Common myeloid progenitor, CD34-positive (primary cell): ENCODE results near the gene NELL2.

Experiments used
- CTCF ChIA-PET: fragments of 350-600 bp; sonication (Branson Sonifier 250); formaldehyde crosslinking; loops from one replicate; lab custom pipeline; 2021; ENCODE audit warnings: antibody characterized with exemption; lab: Charles Lee
- POLR2A ChIA-PET: fragments of 350-600 bp; sonication (Branson Sonifier 250); formaldehyde crosslinking; loops from one replicate; lab custom pipeline; 2021; ENCODE audit warnings: antibody characterized with exemption; lab: Charles Lee
- DNase-seq, 3 donors: peaks; one replicate each; pipeline versions ENCODE4 v3.0.0 to v3.0.0-alpha.2; 2013
- H3K27ac ChIP-seq, 2 experiments: 1 replicate in 1 of 2; 2 replicates in 1 of 2; pipeline ENCODE4 v1.7.0; 2013; ENCODE audit warnings: inconsistent platforms in 2 of 2, low read length in 2 of 2, mild to moderate bottlenecking in 2 of 2, low read depth in 1 of 2, moderate library complexity in 1 of 2; ENCODE audit not compliant: severe bottlenecking in 2 of 2, insufficient read depth in 1 of 2, poor library complexity in 1 of 2
- H3K27me3 ChIP-seq, 5 experiments: replicated peaks in 2 of 5; 1 replicate in 3 of 5; 2 replicates in 2 of 5; pipeline versions ENCODE4 v1.6.1 to v1.7.0; 2013; ENCODE audit warnings: low read length in 4 of 5, mild to moderate bottlenecking in 2 of 5, moderate library complexity in 2 of 5, inconsistent platforms in 1 of 5; ENCODE audit not compliant: insufficient read depth in 5 of 5, control insufficient read depth in 4 of 5
- H3K36me3 ChIP-seq, 4 experiments: 1 replicate in 2 of 4; 2 replicates in 2 of 4; pipeline versions ENCODE4 v1.6.1 to v1.7.0; 2013; ENCODE audit warnings: low read length in 3 of 4, control low read depth in 1 of 4, mild to moderate bottlenecking in 1 of 4; ENCODE audit not compliant: control insufficient read depth in 4 of 4, insufficient read depth in 4 of 4
- H3K4me1 ChIP-seq, 4 experiments: 1 replicate in 3 of 4; 2 replicates in 1 of 4; pipeline versions ENCODE4 v1.6.1 to v1.7.1; 2013; ENCODE audit warnings: low read length in 3 of 4, mild to moderate bottlenecking in 3 of 4, control low read depth in 1 of 4, inconsistent platforms in 1 of 4, moderate library complexity in 1 of 4; ENCODE audit not compliant: control insufficient read depth in 4 of 4, insufficient read depth in 4 of 4; ENCODE audit errors: control extremely low read depth in 1 of 4
- H3K4me3 ChIP-seq, 7 experiments: 1 replicate in 4 of 7; 2 replicates in 3 of 7; pipeline versions ENCODE4 v1.5.1 to v1.7.0; 2013; ENCODE audit warnings: mild to moderate bottlenecking in 7 of 7, low read length in 6 of 7, moderate library complexity in 6 of 7, inconsistent platforms in 2 of 7, low read depth in 2 of 7, control low read depth in 1 of 7; ENCODE audit not compliant: insufficient read depth in 4 of 7, control insufficient read depth in 1 of 7; ENCODE audit errors: extremely low read depth in 1 of 7
- H3K9me3 ChIP-seq, 5 experiments: 1 replicate in 4 of 5; 2 replicates in 1 of 5; pipeline versions ENCODE4 v1.6.1 to v1.7.1; 2013; ENCODE audit warnings: low read length in 4 of 5, mild to moderate bottlenecking in 2 of 5, inconsistent platforms in 1 of 5, low read depth in 1 of 5, moderate library complexity in 1 of 5; ENCODE audit not compliant: control insufficient read depth in 4 of 5, insufficient read depth in 2 of 5; ENCODE audit errors: control extremely low read depth in 1 of 5
- WGBS: methylation state at CpG from one replicate; pipeline ENCODE4 v1.1.5; 2013; ENCODE audit not compliant: insufficient coverage; 5-methylcytosine and 5-hydroxymethylcytosine counted together

NELL2 gene

GRCh38 chr12:44637875-44638274, 238.2 kb downstream of the NELL2 start:
- POLR2A ChIA-PET: no interaction called here
- Histone ChIP-seq H3K4me1 (no peaks in the 10 kb centered on the region), H3K27ac (no peak overlapping the region), H3K27me3 (no peaks in the 10 kb centered on the region), H3K4me3 (no peak overlapping the region), H3K36me3 (no peaks in the 10 kb centered on the region), H3K9me3 (no peaks in the 10 kb centered on the region)
- 96% methylated on average over 3 of the region's 4 CpGs for WGBS
- DNase-seq: no peak
- CTCF ChIA-PET: no interaction called here

- no peaks in the 10 kb centered on the region for H3K9me3 ChIP-seq
- ChIA-PET CTCF (no interaction called here), POLR2A (no interaction called here)
- no peak for DNase-seq
- no peaks in the 10 kb centered on the region for H3K4me1 ChIP-seq
- no peaks in the 10 kb centered on the region for H3K27me3 ChIP-seq
- no peaks in the 10 kb centered on the region for H3K36me3 ChIP-seq
- H3K27ac ChIP-seq: no peak overlapping the region
- H3K4me3 ChIP-seq: no peak overlapping the region
- 88% methylated on average over 1 of the region's 1 CpG for WGBS
Observed at GRCh38 chr12:44628180-44628579, 247.9 kb downstream of the NELL2 start.

- no peaks in the 10 kb centered on the region for H3K4me1 ChIP-seq
- no peak for DNase-seq
- POLR2A ChIA-PET: no interaction called here
Observed at GRCh38 chr12:44627387-44628166, 248.5 kb downstream of the NELL2 start.

GRCh38 chr12:44626883-44627282, 249.2 kb downstream of the NELL2 start:
- DNase-seq: no peak
- ChIA-PET CTCF (no interaction called here), POLR2A (no interaction called here)
- no peaks in the 10 kb centered on the region for H3K4me1 ChIP-seq
- no peaks in the 10 kb centered on the region for H3K36me3 ChIP-seq
- 80% methylated on average over 1 of the region's 2 CpGs for WGBS
- H3K4me3 ChIP-seq: no peak overlapping the region
- no peaks in the 10 kb centered on the region for H3K9me3 ChIP-seq
- no peaks in the 10 kb centered on the region for H3K27me3 ChIP-seq
- no peak overlapping the region for H3K27ac ChIP-seq

More at GRCh38 chr12:44627387-44628166, 248.5 kb downstream of the NELL2 start:
- CTCF ChIA-PET: no interaction called here
- Histone ChIP-seq H3K36me3 (no peaks in the 10 kb centered on the region), H3K9me3 (no peaks in the 10 kb centered on the region), H3K27me3 (no peaks in the 10 kb centered on the region), H3K4me3 (no peak overlapping the region), H3K27ac (no peak overlapping the region)
- WGBS: 100% methylated on average over 2 of the region's 5 CpGs

GRCh38 chr12:44618946-44619345, 257.2 kb downstream of the NELL2 start:
- H3K9me3 ChIP-seq: no peaks in the 10 kb centered on the region
- no peak overlapping the region for H3K4me3 ChIP-seq
- no peaks in the 10 kb centered on the region for H3K36me3 ChIP-seq
- H3K4me1 ChIP-seq: no peaks in the 10 kb centered on the region
- H3K27ac ChIP-seq: no peak overlapping the region
- H3K27me3 ChIP-seq: no peaks in the 10 kb centered on the region
- DNase-seq: no peak
- CTCF ChIA-PET: no interaction called here
- WGBS: 100% methylated on average over 2 of the region's 5 CpGs
- POLR2A ChIA-PET: no interaction called here

GRCh38 chr12:44616402-44616801, 259.7 kb downstream of the NELL2 start:
- ChIA-PET CTCF (no interaction called here), POLR2A (no interaction called here)
- WGBS: no CpG with 5 or more reads among the region's 3 CpGs
- Histone ChIP-seq H3K27ac (no peak overlapping the region), H3K9me3 (no peaks in the 10 kb centered on the region), H3K4me3 (no peak overlapping the region), H3K4me1 (no peaks in the 10 kb centered on the region), H3K27me3 (no peaks in the 10 kb centered on the region), H3K36me3 (no peaks in the 10 kb centered on the region)
- no peak for DNase-seq

- no peak for DNase-seq
- ChIA-PET CTCF (no interaction called here), POLR2A (no interaction called here)
- no CpG with 5 or more reads among the region's 1 CpG for WGBS
- Histone ChIP-seq H3K36me3 (no peaks in the 10 kb centered on the region), H3K27ac (no peak overlapping the region), H3K4me1 (no peaks in the 10 kb centered on the region), H3K27me3 (no peaks in the 10 kb centered on the region), H3K9me3 (no peaks in the 10 kb centered on the region), H3K4me3 (no peak overlapping the region)
Observed at GRCh38 chr12:44611538-44611937, 264.6 kb downstream of the NELL2 start.
